Erythroblast (primary cell): Measurements from ENCODE around the gene PCDH9.
A peak's percentile ranks its signal among the peaks of the same experiment; 100 is the strongest.

ENCODE experiments used
- DNase-seq, 2 experiments: peaks; one replicate each; lab custom pipeline; 2025; lab: John Stamatoyannopoulos, UW
- GATA1 ChIP-seq: IDR thresholded peaks from 2 replicates; pipeline ENCODE4 v1.6.1; 2011; ENCODE audit warnings: low read depth, mild to moderate bottlenecking, control low read depth, low read length, moderate library complexity
- POLR2A ChIP-seq: IDR thresholded peaks from 2 replicates; pipeline ENCODE4 v1.6.1; 2011; ENCODE audit warnings: mild to moderate bottlenecking, low read length

PCDH9 gene

DNA sequence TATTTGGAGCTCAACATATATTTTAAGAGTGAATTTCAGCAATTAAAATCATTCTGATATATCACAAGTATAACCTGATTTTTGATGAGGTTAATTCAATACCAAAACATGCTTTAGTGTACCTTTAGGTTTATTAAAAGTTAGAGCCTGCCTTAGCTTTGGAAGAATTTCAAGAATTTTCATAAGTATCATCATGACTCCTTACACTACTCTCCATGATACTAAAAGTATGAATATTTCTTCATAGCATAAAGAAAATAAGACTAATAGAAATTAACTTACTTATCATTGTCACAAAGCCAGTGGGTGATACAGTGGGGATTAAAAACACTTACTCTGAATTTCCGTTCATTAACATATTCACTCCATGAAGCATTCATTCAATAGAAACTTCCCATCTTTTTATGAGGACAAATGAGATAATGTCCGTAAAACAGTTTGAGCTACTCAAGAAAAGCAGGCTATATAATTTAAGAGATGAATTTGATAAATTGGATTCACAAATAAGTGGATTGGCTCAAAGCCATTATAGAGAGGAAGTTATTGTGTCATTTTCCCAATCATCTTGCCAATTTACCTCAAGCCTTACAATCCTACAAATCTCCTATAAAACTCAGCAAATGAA, 214.0 kb downstream of the PCDH9 start:
- no peak for DNase-seq
- TF ChIP-seq GATA1 (no peak), POLR2A (no peak)

DNA sequence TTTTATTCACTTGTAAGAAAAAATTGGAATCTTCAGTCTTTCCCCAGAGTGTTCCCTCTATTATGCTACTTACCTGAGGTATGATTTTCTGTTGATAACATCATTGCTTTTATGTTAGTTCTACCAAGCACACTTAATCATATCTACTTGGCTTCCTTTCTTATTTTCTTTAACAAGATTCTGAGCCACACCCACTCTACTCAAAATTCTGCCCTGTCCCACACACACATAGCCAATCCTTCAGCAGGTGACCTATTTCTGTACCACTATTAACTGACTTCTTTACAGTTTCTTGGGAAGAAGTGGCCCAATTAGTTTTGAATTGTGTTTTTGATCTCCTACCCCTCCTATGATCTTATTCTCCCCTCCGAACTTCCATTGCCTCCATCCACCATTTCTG, 215.7 kb downstream of the PCDH9 start:
- no peak for DNase-seq
- TF ChIP-seq POLR2A = no peak
- no peak for TF ChIP-seq GATA1

DNA sequence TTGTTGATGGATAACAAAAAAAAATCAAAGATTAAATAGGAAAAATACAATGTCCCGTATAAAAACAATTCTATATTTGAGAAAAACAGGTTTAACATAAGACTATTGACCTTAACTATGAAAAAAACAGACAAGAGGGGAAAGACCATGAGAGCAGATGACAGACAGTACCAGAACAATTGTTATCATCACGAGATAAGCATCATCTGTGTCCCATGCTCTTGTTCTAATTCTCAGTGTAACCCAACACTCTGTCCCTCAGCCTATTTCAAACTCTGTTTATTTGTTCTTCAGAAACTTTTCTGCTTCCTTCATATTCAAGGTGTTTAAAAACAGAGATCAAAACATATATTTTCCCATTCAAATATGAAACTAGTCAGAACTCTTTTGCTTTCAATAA, 216.4 kb downstream of the PCDH9 start:
- TF ChIP-seq GATA1 = no peak
- no peak for TF ChIP-seq POLR2A
- DNase-seq = no peak

DNA sequence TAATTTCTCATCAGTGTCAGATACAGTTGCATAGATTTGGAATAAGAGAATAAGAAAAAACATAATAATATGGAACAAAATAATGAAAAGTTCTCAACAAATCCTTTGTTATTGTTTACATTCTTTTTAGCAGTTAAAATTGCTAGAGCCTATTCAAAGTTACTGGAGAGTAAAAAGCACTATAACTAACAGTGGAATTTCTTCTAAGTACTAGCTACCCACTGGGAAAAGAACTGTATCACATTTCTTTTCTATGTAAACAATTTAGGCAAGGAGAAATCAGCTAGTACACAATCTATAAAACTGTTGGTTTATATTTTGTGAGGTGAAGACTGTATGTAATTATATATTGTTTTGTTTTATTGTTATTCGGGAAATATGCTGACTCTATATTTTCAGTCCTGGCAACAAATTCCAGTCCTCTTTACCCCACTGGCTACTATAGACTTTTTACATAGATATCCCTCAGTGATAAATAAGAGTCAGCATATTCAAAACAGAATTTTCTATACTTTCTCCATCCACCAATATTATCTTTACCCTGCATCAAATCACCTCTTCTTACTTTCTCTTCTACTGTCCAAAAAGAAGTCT, 222.0 kb downstream of the PCDH9 start:
- TF ChIP-seq POLR2A (no peak), GATA1 (no peak)
- DNase-seq = no peak

DNA sequence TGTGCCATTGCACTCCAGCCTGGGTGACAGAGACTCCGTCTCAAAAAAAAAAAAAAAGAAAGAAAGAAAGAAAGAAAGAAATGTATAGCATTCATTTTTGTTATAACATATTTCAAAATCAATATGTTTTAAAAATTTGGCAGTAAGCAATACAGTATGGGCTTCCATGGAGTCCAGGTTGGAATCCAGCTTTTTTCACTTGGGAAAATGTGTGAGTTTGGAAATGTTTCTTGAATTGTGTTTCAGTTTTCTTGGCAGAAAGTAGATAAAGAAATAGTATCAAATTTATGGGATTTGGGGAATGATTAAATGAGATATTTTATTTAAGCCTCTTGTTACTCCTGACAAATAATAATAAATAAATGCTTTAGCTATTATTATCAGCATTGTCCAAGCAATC, 225.6 kb downstream of the PCDH9 start:
- no peak for DNase-seq
- no peak for TF ChIP-seq GATA1
- no peak for TF ChIP-seq POLR2A

DNA sequence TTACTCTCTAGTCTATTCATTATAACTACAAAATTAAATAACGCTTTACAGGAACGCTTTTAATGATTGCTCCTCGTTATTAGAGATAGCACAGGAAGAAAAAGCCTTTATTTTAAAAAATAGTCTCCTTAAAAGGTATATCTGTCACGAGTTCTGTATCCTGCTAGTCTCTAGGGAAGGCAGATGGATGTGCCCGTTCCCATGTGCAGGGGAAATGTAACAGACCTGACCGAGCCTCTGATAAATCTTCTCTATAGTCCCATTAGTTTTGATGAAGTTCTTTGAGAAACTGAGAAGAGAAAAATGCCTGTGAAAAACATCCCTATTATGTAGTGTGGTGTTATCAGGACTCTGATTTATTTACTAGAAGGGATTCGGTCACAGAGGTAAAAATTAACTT, 226.4 kb downstream of the PCDH9 start:
- DNase-seq = no peak
- TF ChIP-seq GATA1 (no peak), POLR2A (no peak)

DNA sequence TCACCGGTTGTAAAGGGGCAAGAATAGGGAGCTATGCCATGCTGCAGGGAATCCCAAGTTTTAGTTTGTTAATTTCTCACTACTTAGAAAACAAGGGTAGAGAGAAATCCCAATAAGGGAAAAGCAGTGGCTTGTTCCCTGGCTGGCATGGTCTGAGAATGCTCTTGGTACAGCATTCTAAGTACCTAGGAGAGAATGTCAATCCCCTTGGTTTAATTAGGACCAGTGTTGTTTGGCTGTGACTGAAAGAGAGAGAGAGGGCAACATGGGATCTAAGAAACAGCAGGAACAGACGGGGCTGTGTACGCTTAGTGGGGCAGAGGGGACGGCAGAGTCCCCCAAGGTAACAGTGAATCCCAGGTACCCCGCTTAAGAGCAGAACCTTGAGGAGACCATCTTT, 228.8 kb downstream of the PCDH9 start:
- DNase-seq = no peak
- TF ChIP-seq POLR2A (no peak), GATA1 (no peak)

DNA sequence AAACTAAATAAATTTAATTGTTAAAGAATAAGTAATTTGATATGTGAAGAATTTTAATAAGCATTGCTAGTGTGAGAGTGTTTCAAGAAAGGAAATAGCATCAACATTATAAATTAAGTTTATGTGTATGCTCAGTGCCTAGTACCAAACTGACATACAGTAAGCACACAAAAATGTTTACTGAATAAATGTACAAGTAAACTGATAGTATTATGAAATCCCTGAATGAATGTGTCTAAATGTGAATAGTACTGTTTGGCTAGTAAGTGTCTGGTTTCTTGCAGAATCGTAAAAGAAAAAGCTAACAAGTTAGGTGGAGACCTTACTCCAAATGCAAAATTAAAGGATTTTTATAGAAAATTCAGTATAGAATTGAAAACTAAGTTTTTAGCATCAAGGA, 233.6 kb downstream of the PCDH9 start:
- TF ChIP-seq POLR2A (no peak), GATA1 (no peak)
- DNase-seq = no peak

DNA sequence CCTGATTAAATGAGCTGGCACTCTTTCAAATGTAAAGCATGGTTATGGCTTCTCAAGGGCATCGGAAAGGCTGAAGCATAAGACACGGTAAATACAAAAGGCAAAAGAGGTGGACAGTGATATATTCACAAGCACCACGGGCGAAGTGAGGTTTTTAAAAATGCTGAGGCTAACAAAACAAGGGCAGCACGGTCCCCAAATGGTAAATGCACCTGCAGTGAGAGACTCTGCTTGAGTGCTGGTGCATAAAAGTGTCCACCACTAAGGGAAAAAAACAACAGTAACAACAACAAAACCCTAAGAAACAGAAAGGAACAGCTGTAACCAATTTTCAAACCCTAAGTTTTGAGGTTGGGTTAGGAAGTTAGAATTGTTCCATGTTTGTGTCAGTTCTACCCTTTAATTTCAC, 234.9 kb downstream of the PCDH9 start:
- no peak for DNase-seq
- TF ChIP-seq GATA1 = no peak
- TF ChIP-seq POLR2A = no peak

DNA sequence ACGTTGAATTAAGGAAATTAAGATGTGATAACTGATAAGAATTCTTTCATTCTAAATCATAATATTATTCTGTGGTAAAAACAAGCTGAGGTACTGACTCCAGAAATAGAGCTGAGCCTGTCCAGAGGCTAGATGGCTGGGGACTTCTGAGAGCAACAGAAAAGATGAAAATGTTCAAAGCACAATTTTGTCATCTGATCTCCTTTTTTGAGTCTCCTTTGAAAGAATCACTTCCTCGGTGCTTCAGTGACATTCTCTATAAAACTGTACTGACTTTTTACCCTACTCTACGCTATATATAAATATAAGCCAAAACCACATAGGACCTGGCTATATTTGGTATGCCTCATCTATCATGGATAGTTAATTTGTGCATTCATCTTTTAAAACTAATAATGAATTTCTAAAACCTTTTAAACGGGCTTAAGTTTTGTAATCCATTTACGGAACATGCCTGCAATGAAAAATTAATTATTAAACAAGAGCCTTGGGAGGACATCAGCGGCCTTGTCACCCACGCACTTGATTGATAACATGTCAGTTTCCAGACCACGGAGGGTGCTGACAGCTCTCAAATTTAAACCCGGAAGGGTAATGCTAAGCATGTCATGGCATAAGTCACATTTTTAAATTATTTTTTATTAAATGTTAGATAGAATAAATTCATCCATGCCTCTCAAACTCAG, 235.5 kb downstream of the PCDH9 start:
- TF ChIP-seq GATA1 (no peak), POLR2A (no peak)

DNA sequence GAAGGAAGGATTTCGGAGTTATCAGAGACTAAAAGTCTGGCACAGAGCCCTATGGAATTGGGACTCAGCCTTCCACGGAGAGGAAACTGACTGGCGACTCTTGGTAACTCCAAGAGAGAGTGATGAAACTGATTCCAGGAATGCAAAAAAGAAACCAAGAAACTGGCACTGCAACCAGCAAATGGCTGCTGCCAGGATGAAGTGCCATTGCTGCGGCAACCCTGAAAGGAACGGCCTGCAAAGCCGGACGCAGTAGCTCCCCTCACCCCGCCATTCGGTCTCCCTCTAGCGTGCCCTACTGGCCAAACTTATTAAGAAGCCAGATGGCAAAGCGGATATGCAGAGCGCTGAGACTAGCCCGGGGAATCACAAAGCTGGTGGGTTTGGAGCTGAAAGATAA, 236.0 kb downstream of the PCDH9 start:
- peak; percentile 32 to 49 for DNase-seq
- TF ChIP-seq GATA1 (no peak), POLR2A (no peak)

More for the DNA sequence above, 235.5 kb downstream of the PCDH9 start:
- no peak for DNase-seq

DNA sequence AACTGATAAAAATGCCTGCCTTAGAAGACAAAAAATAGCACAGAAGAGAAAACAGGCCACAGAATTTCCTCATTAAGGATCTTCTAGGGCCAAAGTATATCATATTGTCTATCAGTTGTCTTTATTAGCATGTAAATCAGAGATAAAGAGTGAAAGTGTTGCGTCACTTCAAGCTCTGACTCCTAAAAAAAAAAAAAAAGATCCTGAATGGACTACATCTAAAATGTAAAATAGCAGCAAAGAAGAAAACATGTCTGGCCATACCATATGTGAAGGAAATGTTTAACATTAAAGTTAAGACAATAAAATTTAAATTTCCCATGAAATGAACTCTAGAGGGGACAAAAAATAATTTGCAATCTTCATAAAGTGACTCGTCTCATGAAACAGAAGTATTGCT, 237.4 kb downstream of the PCDH9 start:
- no peak for DNase-seq
- no peak for TF ChIP-seq POLR2A
- no peak for TF ChIP-seq GATA1

DNA sequence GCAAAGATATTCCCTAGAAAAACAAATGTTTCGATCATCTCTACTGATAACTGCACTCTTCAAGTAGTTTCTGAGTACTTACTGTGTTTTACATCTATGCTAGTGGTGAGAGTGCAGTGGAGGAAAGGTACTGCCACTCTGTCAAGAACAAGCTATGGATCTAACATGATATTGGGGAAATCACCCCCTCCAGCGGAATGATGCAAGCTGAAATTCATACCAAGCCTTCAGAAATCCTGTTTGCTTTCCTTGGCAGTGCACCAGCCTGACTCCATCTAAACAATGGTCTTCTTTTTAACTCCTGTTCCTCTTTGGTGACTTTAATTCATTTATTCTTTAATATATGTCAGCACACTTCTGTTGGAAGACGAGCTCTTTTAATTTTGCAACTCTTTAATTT, 238.0 kb downstream of the PCDH9 start:
- no peak for DNase-seq

DNA sequence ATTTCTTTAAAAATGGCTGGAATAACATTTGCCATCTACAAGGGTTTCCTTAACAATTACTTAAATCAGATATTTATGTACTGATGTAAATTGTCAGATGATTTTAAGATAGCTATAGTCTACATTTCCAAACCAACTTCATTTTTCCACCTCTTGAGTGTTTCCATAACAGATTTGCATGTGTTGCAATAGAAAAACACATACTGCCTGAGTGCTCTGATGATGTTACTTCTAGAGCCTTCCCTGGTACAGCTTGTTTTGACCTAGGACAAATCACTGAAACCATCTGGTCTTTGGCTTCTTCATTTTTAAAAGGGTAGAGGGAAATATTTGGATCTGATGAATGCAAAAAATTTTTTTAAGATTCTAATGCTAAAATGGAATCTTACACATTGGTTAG, 245.9 kb downstream of the PCDH9 start:
- no peak for TF ChIP-seq GATA1
- TF ChIP-seq POLR2A = no peak
- DNase-seq = no peak

More for the DNA sequence above, 238.0 kb downstream of the PCDH9 start:
- TF ChIP-seq POLR2A (no peak), GATA1 (no peak)

DNA sequence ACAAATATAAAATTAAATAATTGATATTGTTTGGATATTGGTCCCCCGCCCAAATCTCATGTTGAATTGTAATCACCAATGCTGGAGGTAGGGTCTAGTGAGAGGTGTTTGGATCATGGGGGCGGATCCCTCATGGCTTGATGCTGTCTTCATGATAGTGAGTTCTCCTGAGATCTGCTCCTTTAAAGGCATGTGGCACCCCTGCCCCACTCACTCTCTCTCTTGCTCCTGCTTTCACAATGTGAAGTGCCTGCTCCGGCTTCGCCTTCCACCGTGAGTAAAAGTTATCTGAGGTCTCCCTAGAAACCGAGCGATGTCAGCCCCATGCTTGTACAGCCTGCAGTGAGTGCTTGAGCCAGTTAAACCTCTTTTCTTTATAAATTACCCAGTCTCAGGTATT, 248.2 kb downstream of the PCDH9 start:
- TF ChIP-seq POLR2A (no peak), GATA1 (no peak)
- no peak for DNase-seq
